Brain pericyte (primary cell): ENCODE measurements around the gene NFIL3.
A peak's percentile ranks its signal among the peaks of the same experiment; 100 is the strongest.
"Not testable (repeated sequence)": the region's sequence is repeated elsewhere in the genome, so short reads cannot be mapped to it uniquely, and the experiment has no call there.

Source experiments
- DNase-seq: peaks from one replicate; pipeline ENCODE4 v3.0.0-alpha.2; 2012; ENCODE audit warnings: low read depth, low spot score

The NFIL3 gene

DNA sequence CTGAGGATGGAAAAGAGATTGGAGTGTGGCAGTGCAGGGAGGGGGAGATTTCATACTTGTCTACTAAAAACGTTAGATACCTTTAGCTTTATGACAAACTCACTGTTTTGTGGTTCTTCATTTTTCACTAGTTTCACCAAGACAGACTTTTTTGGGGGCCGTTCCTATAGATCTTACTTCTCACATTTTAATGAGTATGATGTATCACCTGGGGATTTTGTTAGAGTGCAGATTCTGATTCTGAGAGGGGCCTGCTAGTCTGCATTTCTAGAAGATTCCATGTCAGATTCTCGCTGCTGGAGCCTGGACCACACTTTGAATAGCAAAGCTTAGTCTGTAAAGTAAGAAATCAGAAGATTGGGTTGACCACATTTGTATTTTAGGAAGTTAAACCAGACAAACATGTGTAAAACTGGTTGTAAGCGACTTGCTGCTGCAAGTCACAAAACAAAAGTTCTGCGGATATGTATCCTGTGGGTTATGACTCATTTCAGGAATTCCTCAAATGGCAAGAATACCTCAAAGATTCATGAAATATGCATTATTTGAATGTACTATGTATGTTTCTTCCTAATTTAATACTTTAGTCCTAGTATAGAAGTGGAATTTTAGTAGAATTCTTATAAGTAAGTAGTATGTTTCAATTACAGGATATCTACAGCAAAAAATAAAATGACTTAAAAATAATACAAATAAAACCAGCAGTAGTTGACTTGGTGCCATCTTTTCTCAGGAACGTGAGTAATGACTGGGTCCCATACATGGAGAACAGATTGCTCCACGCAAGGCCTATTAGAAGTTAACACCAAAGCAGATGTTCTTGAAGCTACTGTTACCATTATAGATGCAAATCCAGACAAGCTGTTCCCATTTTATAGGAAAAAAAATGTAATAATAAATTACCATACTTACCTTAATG lies 27.8 kb downstream of the NFIL3 start:
- no peak for DNase-seq

DNA sequence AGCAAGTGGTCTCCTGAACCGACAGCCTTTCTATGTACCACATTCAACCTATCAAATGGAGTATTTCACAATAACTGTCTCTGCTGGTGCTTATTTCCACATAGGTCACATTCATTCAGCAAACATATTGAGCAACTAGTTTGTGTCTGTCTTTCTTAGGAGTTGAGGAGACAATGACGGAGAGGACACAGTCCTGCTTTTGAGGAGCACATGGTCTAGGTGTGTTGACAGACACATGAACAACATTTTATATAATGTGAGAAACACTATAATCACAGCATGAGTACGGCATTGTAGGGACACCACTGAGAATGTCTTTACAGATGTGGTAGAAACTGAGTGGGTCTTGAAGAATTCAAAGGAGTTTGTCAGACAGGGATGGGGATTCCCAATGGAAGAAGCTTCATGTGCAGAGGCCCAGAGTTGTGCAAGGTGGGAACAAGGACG lies 28.5 kb downstream of the NFIL3 start:
- DNase-seq = no peak

DNA sequence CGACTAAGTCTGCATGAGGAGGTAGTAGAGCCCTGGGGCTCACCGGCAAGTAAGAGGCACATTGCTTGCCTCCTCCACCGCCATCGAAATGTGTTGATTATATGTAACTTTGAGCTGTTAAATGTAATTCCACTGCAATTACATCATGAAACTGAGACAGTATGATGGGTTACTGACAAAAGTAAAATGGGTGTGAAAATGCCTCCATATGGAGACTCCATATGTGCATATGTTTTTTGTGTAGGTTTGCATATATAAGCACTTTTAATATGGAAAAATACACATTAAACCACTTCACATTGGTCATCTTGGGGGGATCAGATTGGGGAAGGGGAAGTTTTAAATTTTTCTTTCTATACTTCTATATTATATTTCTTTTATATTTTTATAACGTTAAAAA lies 29.8 kb downstream of the NFIL3 start:
- no peak for DNase-seq

DNA sequence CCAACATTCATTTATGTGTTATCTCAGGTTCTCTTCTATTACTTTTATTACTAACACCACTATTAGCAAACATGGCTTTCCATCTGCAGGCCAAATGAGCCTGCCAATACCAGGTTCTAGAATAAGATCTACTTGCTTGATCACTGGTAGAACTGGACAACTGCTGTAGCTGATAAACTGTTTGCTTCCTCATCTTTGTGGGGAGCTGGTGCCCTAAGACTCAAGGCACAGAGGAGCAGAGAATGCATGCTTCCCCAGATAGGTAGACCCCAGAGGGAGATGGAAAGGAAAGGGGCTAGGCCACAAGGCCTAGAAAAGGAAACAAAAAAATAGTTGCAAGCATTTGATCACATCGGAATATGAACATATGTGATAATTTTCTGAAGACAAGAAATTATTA lies 31.2 kb downstream of the NFIL3 start:
- DNase-seq = no peak

DNA sequence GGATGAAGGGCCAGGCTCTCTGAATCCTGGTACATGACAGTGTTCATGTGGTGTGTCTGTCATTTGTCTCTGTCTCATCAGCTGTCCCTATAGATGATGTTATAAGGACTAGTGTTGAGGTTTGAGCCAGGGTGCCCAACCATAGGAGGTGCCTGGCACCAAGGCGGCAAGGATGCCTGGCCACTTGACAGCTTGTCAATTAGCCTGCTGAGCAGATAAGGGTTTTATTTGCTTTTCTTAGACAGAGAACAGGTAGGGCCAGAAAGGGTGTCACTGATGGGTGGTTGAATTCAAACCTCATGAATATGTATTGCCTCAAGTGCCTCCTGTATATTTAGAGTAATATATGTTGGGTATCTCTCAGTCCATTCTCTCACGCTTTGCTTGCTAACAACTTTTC lies 31.8 kb downstream of the NFIL3 start:
- DNase-seq = no peak

DNA sequence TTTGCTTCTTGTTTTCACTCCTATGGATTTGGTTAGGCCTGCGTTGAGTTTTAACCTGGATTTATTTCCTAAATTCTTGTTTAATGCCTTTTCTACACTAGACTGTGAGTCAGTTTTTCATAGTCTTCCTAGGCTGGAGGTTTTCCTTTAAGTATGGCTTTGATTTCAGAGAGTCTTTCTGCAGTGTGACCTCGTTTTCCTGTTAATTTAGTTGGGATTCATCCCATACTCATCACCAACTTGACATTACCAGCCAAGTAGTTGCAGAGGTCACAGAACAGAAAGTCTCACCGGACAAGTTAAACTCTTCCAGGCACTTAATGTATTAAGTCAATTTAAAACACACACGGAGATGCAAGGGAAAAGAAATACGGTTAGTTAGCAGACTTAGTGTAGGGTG lies 32.2 kb downstream of the NFIL3 start:
- DNase-seq = no peak

DNA sequence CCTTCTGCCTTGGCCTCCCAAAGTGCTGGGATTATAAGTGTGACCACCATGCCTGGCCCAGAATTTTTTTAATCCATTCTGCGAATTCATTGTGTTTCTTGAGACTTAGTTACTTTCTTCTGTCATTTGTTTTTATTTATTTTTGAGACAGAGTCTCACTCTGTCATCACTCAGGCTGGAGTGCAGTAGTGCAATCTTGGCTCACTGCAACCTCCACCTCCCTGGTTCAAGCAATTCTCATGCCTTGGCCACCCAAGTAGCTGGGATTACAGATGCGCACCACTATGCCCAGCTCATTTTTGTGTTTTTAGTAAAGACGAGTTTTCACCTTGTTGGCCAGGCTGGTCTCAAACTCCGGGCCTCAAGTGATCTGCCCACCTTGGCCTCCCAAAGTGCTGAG lies 33.9 kb downstream of the NFIL3 start:
- not testable (repeated sequence) for DNase-seq

DNA sequence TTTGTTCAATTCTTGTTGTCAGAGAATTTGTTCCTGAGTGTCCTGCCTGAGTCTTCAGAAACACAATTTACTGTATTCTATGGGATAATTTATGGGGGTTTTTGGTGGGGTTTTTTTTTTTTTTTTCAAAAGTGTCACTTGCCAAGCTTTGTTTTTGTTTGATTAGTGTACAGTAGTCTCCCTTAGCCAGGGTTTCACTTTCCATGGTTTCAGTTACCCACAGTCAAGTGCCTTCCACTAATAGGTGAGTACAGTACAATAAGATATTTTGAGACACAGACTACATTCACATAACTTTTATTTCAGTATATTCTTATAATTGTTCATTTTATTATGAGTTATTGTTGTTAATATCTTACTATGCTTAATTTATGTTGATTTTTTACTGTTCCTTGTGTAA lies 36.9 kb downstream of the NFIL3 start:
- DNase-seq = no peak

DNA sequence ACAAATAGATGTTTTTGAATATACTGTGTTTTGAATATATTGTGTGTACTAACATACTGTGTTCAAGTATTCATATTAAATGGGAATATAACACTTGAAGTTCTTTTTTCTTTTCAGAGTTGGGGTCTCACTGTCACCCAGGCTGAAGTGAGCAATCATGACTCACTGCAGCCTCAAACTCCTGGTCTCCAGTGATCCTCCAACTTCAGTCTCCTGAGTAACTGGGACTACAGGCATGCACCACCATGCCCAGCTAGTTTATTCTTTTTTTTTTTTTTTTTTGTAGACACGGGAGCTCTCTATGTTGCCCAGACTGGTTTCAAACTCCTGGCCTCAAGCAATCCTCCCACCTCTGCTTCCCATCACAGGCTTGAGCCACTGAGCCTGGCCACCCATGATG lies 38.7 kb downstream of the NFIL3 start:
- DNase-seq = no peak

DNA sequence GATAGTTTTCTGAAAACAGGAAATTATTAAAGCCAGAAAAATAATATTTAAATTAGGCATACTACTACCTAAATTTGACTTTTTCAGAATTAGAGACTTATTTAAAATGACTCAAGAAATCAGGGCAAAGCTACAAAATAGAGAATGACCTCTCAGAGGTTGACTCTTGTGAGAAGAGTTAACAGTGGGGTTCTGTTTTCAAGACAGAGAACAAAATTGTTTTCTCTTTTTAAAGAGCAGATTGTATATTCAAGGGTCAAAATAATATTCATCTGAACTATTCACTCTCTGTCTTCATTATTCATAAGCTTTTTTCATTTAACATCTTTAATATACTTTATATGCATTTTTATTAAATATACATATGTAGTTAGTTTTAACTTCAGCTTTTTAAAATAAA lies 40.1 kb downstream of the NFIL3 start:
- DNase-seq = no peak

DNA sequence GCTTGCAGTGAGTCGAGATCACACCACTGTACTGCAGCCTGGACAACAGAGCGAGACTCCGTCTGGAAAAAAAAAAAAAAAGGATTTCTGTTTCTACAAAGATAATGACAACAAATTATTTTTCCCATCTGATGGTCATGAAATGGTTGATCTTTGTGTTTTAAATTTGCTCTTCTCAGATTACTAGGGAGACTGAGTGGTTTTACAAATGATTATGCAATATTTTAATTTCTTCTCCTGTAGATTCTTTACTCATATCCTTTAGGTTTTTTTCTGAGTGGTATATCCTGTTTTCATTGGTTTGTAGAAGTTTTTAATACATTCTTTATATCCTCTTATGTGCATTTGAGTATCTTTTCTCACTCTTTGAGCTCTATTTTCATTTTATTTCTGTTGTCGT lies 41.3 kb downstream of the NFIL3 start:
- no peak for DNase-seq

DNA sequence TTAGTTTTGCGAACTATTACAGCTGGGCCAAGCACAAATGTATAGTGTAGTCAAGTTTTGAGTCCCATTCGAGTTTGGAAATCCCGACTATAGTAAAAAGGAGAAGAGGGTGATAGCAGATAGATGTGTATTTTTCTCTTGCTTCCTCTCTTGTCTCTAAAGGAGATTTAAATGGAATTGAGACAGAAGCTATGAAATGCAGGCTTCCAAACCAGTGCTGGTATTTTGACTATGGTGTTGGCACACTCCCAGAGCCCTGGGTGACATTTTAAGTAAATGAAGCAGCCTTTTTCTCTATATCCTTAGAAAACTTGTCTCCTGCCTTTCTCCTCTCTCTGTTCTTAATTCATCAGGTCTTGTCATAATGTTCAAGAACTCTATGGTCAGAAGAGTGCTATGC lies 44.2 kb downstream of the NFIL3 start:
- no peak for DNase-seq

DNA sequence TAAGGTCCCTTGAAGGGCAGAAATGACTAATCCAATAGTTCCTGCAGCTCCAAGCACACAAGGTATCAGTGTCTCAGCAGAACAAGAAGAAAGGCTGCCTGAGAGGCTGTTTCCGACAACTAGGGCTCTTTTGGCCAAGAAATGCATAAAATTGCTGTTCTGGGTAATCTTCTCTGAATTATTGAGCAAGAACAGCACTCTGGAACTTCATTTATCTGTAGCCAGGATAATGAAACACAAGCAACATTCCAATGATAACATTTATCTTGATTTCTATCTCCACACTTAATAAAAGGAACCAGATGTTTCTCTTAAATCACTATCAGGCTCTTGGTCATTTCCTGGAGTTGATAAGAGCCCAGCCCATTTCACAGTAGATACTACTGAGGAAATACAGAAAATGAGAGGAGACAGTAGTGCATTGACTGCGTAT lies 44.9 kb downstream of the NFIL3 start:
- DNase-seq = no peak

DNA sequence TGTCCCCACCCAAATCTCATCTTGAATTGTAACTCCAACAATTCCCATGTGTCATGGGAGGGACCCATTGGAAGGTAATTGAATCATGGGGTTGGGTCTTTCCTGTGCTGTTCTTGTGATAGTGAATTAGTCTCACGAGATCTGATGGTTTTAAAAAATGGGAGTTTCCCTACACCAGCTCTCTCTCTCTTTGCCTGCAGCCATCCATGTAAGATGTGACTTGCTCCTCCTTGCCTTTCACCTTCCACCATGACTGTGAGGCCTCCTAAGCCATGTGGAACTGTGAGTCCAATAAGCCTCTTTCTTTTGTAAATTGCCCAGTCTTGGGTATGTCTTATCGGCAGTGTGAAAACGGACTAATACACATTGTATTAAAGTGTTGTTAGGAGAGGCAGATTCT lies 45.6 kb downstream of the NFIL3 start:
- DNase-seq = not testable (repeated sequence)

DNA sequence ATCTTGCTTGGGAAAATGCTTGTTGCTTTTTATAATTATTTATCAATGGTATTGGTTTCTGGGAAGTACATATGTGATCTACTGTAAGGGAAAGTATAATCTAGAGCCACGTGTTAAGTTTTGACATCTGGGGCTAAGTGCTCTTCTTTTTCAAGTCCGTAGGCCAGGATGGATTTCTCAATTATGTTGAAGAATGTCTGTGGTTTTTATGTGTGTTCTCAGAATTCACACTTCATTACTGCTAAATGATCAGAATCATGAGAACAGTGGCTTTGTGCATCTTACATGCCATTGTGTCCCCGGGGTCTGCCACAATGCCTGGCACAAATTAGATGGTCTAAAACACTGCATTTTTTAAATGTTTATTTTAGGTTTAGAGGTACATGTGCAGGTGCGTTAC lies 47.4 kb downstream of the NFIL3 start:
- no peak for DNase-seq

DNA sequence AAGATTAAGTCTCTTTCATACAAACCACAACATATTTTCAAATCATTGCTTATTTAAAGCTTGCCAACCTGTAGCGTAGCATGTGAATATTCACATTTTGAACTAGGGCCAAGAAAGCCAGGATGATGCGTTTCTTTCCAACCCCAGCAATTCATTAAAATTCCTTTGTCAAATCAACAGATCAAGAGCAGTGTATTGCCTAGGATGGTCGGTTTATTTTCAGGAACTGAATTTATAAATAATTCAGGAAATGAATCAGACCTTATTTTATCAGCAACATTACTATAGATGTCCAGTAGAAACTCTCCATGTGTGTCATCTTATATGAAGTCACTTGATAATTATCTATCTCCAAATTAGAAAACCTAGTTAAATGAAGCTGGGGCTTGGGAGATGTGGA lies 48.7 kb downstream of the NFIL3 start:
- DNase-seq = no peak

DNA sequence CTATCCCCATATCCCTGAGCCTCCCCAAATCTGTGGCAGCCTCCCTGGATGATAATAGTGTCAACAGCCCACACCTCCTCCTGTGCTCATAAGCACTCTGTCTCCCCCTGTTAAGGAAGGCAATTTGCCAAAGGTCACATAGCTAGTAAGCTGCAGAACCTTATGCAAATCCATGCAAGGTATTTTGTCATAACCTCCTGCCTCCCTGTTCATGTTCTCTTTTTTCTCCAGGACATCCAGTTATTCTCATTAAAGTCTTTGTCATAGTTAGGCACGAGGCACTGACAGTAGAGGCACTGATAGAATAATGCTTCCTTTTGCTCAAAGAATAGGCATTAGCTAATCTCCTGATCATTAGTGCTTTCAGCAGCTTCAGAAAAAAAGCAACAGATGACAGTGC lies 51.7 kb downstream of the NFIL3 start:
- no peak for DNase-seq

DNA sequence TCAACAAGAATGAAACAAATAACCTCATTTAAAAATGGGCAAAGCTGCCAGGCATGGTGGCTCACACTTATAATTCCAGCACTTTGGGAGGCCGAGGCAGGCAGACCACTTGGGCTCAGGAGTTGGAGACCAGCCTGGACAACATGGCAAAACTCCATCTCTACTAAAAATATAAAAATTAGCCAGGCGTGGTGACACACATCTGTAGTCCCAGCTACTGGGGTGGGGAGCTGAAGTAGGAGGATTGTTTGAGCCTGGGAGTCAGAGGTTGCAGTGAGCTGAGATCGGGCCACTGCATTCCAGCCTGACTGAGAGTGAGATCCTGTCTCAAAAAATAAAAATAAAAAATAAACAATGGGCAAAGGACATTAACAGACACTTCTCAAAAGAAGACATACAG lies 53.6 kb downstream of the NFIL3 start:
- not testable (repeated sequence) for DNase-seq

DNA sequence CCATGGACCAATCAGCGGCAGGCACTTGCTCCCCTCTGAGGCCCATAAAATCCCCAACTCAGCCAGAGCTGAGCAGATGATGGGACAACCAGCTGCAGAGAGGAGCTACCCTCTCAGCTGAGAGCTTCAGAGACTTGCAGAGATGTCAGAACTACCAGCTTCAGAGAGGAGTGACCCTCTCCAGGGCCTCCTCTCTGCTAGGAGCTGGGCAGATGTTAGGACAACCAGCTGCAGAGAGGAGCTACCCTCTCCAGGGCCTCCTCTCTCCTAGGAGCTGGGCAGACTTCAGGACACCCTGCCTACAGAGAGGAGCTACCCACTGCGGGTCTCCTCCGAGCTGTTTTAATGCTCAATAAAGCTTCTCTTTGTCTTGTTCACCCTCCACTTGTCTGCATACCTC lies 58.9 kb downstream of the NFIL3 start:
- DNase-seq = no peak

DNA sequence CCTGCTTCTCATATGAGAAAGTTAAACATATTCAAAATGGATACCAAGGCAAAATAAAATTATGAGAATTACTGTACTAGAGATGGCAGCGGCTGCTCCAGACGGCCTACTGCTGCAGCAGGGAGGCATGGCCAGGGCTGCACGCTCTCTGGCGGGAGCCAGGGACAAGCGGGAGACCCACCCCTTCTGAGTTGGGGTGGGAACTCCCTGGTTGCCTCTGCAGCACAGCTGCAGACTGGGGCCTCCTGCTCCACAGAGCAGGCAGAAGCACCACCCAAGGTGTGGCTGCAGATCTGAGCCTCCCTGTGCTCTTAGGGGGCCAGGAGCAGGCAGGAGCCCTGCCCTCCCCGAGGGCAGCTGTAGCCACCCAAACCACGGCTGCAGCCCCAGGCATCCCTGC lies 59.6 kb downstream of the NFIL3 start:
- no peak for DNase-seq

DNA sequence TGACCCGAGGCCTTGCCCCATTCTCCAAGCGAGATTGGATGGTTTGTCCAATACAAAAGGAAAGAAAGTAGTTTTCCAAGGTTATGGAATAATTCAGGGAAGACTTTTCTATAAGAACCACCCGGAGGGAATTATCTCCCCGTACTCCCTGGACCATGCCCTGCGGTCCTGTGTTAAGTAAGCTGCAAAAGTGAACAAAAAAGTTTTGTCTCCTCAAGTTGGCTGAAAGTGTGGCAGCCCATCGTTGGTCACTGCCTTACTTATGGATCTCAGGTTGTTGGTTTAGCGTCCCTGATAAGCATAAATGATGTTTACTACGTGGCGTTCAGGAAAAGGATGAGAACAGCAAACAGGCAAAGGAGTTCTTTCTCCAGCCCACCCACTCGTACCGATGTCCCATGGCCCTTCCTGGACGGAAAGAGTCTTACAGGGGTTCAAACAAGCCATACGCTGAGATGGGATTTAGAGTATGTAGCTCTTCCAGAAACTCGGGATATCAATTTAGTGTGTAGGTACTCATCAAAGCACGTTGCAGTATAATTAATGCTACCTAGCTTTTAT lies 61.5 kb downstream of the NFIL3 start:
- DNase-seq = no peak

DNA sequence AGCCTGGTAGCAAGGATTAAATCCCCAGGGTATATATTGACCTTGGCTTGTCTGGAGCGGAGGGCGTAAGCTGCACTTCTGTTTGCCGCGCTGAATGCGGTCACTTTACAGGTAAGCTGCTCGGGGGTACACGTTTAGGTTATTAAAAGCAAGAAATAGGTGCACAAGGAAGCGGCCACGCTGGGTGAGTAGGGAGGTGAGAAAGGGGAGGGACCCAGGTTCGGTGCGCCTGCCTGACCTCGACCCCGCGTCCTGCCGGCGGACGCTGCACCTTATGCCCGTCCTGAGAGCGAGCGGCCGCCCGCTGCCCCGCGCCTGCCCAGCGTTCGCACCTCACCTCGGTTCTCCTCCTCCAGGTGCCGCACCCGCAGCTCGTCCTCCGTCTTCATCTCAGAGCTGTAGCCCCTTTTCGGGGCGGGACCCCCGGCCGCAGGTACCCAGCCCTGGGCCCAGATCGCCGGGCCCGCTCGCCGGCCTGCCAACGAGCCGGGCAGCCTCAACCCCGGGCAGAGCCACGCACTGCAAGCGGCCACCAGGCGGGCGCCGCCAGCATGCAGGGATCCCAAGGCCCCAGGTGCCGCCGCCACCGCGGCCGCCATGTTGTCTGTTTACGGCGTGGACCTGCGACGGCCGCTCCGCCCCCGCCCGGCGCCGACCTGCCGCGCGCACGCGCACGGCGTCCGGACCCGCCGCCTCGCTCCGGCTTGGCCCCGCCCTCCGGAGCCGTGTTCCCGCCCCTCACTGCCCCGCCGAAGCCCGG lies 62.2 kb downstream of the NFIL3 start, which contains the start of gene AUH:
Gene AUH, minus strand, starts transcription at position 628 of the 760 bp plus-strand sequence. Its CDS starts 29 bp downstream, at position 599.
- peak; percentile 16 for DNase-seq
